Measurements from ENCODE around the gene XYLT1.

XYLT1 gene

DNA sequence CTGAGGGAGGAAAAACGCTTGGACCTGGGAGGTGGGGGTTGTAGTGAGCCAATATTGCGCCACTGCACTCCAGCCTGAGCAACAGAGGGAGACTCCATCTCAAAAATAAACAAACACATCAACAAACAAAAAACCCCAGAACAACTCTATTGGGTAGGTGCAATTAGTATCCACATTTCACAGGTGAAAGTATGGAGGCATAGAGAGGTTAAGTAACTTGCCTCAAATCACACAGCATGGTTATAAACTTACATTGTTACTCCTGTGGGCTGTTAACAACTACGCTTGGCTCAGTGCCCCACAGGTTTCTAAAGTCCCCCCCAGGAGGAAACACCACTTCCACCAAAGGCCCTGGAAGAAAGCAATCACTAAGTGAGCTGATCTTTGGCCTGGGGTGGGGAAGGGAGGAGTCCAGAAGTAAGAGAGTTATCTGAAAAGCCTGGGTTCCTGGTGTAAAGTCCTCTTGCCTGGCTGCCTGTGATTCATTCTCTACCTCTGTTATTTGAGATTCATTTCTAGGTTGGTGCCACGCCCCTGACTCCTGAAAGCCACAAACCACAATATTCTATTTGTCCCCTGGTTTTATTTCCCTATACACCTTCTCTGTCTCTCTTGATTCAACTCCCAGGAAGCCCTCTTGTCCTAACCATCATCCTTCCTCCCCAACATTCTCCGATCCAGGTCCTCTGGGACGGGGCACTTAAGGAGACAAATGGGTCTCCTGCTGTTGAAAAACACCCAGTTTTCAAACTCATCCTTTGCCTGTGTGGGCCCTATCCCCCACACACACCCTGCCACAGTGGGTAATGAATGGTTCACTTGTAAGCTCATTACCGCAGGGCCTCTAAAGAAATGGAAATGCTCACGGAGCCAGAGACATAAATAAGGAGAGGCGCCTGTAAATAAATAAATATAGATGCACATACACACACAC is 195.4 kb downstream of the XYLT1 start:
- no peak for DNase-seq

DNA sequence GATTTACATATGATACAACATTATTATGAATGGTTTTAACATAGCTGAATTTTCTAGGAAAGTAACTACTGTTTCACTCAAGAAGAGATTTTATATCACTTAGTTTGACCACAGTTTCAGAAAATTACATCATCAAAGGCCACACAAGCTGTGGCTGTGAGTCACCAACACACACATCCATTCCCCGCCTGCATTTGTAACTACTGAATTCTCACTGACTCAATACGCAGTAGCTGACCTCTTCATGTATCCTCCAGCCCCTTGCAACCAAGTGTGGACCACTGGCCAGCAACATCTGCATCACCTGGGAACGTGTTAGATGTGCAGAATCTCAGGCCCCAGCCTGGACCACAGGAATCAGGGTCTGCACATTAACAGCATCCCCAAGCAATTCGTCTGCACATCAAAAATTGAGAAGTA is 197.6 kb downstream of the XYLT1 start:
- no peak for DNase-seq

DNA sequence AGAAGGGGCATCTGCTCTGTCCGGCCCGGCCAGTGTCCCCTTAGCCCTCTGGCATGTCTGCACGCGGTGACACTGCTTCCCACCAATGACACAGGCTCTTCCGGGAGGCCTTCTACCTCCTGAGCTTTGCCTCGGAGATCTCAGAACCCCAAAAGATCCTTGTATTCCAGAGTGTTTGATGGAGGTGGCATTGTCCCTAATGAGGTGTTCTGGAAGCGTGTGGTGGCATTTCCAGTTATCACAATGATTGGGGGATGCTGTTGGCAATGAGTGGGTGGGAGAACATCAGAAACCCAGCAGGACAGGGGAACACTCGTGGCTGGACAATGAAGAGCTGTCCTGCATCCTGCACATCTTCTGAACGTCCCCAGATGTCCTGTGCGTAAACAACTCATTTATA is 198.0 kb downstream of the XYLT1 start:
- DNase-seq, result no peak

DNA sequence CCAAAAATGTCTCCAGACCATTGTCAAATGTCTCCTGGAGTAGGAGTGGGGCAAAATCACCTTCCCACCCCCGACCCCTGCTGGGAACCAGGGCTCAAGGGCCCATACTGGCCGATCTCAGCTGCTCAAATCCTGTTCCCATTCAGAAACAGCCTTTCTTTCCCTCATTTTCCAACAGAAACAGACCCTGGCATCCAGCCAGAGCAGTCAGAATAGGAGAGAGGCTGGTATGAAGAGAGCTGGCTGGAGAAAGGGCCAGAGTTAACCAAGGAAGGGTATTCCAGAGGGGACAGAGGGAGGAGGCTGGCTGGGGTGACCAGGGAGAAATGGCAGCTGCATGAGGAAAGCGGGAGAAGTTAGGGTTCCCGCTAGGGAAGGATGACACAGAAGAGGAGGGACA is 199.1 kb downstream of the XYLT1 start:
- DNase-seq, result peak in 1 of 2 experiments; percentile 16

DNA sequence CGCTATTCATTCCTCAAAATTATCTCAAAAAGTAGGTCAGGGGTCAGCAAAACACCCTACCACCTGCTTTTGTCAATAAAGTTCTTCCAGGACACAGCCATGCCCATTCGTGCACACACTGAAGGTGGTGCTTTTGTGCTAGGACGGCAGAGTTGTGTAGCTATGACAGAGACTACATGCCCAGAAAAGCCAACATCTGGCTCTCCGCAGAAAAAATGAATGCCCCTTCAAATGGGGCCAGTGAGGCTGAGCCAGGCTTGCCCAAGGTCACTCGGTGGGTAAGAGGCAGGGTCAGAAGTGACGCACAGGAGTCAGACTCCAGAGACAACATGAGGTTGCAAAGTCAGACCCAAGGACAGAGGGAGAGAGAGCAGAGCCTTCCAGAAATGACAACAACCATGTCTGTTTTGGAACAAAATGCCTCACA is 200.1 kb downstream of the XYLT1 start:
- no peak for DNase-seq

DNA sequence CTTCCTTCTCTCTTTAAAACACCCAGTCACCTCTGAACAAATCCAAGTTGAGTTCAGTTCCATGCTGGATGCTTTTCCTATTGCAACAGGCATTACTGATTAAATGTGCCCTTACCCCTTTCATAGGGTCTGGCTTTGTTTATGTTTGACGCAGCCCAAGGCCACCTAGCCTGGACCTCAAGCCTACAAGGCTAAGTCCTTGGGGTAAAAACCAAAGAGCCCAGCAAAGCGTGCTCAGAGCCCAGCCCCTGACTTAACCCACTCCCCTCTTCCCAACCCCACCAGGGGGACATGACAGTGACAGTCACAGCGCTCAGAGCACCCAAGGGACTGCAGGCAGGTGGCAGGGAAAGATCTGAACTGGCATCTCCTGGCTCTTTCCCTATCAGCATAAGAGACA is 200.6 kb downstream of the XYLT1 start:
- DNase-seq, result peak in 1 of 2 experiments; percentile 25

DNA sequence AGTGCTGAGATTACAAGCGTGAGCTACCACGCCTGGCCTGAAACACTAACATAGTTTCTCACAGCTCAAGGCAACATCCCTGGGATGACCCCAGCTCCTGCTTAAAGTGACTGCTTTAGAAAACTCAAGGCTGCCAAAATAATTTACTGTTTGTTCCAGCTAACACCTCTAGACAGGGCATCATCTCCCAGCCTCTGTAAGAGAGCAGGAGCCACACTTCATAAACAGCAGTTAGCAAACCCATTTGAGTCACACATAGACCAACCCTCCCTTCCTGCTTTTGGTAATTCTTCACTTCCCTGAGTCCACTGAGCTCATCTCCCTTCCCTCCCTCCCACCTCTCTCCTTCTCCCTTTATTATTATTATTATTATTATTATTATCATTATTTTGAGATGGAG is 201.3 kb downstream of the XYLT1 start:
- DNase-seq, result no peak

DNA sequence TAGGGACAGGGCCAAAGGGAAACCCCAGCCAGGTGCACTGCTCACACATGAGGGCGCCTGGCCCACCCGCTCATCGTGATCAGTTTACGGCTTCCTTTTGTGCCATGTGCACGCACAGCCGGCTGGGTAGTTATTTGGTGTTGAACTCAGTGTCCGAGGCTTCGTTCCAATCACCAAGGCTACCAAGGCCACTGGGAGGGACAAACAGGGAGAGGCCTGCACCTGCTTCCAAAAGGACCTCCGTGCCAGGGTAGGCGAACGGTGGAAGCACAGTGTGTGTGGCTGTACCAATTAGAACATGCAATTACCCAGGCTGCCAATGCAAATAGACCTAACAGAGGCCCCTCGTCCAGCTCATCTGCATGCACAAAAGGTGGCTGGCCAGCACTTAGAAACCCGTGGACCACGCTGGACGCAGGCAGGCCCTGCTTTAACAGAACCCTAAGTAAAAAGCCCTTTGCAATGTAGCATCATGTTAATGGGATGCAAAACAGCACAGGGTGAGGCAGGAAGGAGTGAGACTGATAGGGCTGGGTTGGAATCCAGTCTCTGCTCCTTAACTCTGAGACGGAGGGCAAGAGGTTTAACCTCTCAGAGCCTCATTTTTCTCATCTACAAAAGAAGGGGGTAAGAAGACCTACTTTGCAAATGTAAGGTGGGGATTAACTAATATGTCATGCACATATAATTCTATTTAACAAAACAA is 204.0 kb downstream of the XYLT1 start:
- no peak for DNase-seq

DNA sequence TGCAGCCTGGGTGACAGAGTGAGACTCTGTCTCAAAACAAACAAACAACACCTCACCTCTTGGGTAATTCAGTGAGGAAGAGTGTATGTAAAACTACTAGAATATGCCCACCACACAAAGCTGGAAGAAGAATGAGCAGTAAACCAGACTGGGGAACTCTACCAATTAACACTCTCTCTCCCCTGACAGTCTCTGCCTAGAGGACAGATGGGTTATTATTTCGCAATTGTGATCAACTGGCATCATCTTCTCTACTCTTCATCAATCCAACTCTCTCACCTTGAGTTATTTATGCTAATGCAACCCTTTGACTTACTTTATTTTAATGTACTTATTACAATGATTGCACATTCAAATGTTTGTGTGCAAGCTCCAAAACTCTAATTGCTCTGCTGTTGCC is 205.6 kb downstream of the XYLT1 start:
- peak in 1 of 2 experiments; percentile 37 for DNase-seq

DNA sequence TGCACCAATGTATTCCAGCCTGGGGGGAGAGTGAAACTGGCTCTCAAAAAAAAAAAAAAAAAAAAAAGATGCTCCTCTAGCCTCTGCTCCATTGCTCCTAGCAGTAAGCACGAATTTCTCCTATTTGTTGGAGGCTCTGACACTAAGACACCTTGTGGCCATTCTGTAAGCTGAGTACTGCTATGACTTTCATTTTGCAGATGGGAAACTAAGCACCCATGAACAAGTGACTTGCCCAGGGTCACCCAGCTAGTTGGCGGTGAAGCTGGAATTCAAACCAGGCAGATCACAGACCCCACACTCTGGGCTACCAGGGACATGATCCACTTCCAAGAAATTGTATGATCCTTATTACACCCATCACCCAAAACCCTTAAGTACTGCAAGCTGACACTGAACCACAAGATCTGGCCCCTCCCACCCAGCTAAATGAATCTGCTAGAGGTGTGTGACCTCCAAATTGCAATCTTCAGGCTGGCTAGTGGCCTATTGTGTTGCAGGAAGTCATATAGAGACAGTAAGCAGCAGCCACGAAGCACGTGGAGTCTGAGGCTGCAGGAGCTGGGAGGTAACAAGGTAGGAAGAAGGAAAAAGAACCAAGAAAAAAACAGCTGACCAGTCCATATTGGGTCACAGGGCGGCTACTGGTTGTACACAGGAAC is 209.4 kb downstream of the XYLT1 start:
- no peak for DNase-seq

DNA sequence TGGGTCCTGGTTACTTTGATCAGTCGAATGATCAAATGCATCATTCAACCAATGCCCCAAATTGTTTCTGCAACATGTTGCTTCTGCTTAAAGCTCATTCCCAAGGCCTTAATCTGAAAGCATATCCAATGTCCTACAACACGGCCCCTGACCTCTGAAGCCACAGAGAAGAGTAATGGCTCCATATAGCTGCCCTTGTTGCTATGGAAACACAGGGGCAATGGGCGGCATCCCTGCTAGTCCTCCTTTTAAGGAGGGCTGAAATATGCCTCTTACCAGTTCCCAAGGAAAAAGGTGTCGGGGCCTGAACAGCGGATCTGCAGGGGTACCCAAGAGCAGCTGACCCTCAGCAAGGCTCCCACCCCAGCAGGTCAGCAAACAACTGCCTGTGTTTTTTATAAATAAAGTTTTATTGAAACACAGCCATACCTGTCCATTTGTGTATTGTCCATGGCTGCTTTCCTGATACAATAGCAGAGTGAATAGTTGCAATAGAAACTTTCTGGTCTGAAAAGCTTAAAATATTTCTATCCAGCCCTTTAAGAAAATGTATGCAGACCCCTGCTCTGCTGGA is 210.4 kb downstream of the XYLT1 start:
- no peak for DNase-seq

DNA sequence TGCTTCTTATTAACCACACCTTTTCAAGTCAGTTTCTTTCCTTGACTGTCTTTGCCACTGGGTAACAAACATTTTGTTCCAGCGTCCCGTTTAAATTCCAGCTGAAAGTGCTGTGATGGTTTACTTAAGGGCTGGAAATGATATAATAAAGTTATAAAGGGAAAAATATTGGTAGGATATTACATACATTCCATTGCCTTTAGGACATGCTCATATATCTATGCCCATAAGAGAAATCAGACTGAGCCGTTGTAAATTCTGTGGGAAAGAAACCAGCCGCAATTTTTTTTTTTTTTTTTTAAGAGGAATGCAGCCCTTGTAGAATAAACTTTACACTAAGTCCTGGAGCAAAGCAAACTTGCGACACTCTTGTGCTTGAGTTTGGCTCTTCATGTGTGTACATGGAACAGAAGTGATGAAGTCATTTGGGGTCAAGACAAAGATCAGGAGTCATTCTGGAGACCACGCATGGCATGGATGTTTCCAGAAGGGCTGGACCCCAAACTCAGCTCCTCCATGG is 210.9 kb downstream of the XYLT1 start:
- no peak for DNase-seq

DNA sequence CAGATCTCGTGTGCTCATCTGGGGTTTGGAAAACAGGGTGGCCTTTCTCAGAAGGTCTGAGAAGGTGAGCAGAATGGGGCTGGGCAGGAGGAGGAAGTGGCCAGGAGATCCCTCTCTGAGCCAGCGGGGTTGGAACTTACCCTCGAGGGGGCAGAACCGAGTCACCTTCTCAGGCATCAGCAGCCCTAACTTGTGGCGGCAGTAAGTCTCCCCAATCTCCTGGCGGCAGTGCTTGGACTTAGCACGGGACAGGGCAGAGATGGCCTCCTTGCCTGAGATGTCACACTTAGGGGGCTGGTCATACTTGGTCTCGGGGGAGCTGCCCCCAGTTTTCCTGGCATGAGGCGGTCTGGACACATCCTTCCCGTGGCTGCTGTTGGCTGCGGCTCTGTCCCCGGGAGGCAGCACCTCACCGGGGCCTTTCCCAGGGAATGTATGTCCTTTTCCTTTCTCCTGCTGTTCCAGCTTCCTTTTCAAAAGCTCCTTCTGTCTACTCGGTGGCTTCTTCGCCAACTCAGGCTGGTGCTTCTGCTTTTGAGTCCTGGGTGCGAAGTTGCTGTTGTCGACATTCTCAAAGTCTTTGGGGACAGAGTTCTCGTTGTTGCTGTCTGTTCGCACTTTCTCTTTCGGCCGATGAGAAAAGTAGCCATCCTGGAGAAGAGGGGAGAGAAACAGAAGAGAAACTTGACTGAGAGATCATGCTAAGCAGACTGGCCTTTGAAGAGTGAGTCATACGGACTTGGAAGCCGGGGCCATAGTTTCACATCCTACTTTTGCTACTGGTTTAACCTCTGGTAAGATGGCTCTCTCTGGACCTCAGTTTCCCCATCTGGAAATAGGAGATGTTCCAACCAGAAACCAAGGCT is 211.7 kb downstream of the XYLT1 start:
- DNase-seq, result no peak

DNA sequence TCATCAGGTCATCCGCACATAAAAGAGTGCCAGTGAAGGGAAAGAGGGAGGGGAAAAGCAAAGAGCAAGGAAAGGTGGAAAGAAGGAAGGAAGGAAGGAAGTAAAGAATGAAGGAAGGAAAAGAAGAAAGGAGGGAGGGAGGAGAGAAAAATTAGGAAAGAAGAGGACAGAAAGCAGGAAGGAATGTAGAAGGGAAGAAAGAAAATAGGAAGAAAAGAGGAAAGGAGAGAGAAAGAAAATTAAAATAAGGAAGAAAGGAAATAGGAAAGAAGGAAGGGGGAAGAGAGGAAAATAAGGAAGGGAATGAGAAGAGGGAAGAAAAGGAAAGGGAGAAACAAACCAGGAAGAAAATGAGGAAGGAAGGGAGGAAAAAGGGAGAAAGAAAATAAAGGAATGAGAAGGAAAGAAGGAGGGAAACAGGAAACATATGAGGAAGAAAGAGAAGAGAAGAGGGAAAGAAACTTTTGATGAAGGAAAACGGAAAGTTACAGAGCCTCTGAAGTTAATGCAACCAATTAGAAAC is 212.6 kb downstream of the XYLT1 start:
- no peak for DNase-seq

DNA sequence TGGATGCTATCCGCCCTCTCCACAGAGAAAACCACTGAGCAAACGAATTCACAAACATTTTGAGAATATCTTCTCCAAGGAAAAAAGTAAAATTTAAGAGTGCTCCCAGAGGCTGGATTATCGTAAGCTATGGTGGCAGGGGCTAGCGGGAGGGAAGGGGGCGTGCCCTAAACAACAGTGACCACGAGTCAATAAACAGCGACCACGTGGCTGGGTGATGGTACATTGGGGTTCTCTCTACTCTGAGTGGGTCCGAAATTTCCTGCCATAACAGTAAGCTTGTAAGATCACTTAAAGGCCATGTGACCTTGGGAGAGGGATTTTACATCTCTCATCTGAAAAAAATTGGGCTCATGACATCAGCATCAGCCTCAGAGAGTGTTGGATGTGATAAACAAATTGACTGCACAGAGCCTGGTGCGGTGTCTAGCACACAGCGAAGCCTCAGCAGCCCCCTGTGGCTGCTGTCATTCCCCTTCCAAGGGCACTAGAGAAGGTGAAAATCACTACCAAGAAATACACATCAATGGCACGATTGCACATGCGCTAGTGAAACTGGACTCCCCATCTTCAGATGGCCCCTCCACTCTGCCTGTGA is 213.2 kb downstream of the XYLT1 start:
- no peak for DNase-seq

DNA sequence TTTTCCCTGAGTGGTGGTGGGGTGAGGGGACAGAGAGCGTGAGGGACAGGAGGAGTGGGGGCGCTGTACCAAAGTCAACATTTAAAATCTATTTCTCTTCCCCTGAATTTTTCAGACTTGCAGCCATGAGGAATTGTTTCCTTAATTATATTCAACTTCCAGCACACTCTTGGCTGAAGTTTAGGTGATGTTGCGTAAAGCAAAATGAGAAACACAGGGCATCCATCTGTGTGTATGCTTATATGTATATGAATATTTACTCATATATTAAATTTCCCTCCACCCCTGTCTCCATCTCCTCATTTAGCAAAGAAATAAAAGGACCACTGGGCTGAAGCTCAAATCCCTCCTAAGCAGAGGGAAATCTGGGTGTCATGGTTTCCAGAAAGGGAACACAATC is 218.1 kb downstream of the XYLT1 start:
- DNase-seq, result no peak

DNA sequence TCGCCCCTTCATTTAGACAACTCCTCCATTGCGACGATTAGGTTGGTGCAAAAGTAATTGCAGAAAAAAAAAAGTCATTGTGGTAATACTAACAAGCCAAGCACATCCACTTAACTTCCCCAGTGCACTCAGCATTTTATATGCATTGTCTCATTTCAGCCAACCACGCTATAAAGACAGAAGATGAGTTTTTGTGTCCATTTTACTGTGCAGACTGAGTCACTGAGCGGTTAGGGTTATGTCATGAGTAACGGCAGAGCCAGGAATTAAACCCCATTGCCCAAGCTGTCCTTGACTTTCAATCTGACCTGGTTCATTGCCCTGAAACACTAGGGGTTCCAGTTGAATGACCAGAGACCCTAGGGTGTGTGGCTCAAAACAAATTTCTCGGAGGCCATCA is 218.7 kb downstream of the XYLT1 start:
- no peak for DNase-seq

DNA sequence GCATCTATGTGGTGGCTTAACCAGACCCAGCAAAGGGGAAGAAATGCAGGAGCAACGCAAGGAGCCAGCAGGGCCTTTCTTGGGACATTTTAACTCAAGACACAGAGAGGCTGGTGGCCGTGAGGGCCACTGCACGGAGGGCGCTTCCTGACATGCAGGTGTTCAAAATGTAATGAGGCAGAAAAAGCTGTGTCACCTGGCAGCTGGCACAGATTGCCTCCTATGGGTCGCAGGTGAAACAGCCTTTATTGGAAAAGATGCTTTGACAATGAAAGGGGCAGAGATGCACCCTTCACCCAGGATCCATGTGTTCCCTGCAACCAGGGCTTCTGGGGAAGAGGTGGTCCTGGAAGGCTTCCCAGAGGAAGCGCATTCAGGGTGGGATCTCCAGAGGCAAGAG is 219.3 kb downstream of the XYLT1 start:
- no peak for DNase-seq

DNA sequence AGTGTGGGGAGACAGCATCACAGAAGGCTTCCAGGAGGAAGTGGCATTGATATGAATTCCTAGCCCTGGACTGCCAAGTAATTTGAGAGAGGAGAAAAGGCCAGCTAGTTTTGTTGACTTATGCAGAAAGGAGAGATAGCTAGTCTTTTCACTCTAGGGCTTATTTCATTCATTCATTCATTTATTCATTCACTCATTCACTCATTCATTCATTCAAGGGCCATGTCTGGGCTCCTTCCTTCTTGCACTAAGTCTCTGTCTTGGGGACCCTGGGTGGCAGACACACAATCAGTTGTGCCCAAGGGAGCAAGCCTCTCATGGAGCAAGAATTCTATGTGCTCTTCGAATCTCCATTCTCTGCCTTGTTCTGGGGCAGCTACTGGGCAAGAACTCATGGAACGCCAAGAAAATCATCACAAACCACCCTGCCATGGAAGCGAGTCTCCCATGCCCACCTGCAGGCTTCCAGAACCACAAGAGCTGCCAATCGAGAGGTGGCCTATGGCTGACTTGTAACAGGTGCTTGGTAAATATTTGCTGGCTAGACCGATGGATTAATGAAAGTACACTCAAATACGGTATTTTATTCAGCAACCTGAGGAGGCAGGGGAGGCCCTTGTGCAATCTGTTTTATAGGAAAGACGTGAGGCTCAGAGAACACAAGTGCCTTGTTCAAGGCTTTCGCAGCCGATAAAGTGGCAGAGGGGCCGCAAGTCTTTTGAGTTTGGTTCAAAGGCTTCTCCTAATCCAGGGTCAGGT is 223.6 kb downstream of the XYLT1 start:
- peak in 1 of 2 experiments; percentile 12 for DNase-seq

DNA sequence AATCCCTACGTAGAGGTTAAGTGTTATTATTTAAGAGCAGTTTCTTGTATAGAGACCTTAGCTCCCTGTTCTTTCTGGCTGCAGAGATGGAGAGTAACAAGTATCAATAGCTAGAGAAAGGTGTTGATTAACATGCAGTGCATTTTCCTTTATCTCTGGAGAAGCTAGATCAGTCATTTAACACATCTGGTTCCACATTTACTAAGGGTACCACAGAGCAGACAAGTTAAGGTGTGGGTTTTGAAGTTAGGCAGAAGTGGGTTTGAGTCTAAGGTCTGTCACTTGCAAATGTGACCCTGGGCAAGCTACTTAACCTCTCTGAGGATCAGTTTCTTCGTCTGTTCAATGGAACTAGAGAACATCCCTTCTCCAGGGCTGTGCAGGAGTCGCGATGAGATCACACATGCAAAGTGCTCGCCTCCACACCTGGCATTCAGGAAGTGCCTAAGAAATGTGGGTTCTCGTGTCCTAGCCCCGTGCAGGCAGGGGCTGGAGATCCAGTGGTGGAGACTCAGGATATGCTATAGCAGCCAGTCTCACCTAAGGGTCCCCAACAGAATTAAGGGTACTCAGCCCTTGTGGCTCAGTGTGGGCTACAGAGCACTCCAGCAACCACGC is 224.4 kb downstream of the XYLT1 start:
- no peak for DNase-seq
